H9 (cell line): ENCODE results near the gene DPY30. TPM values are rescaled to one million over a fixed set of nuclear protein-coding genes. Genes with fewer than 3 reads are reported as not detected.

Source experiments
- DNase-seq: peaks from one replicate; pipeline ENCODE4 v3.0.0-alpha.2; 2017
- H2AFZ ChIP-seq: one replicate; pipeline ENCODE4 v1.6.1; 2013; ENCODE audit warnings: mild to moderate bottlenecking, low read length, control low read depth, moderate library complexity
- H2AK5ac ChIP-seq: 2 replicates; pipeline ENCODE4 v1.6.1; 2013; ENCODE audit warnings: low read length, control low read depth, mixed read lengths; ENCODE audit not compliant: insufficient read length
- H2BK120ac ChIP-seq: one replicate; pipeline ENCODE4 v1.6.1; 2013; ENCODE audit warnings: low read depth, mild to moderate bottlenecking, low read length, control low read depth, inconsistent platforms; ENCODE audit not compliant: poor library complexity, severe bottlenecking
- H2BK12ac ChIP-seq: 2 replicates; pipeline ENCODE4 v1.6.1; 2013; ENCODE audit warnings: low read length, control low read depth, mixed read lengths, low read depth; ENCODE audit not compliant: insufficient read length
- H2BK15ac ChIP-seq: 2 replicates; pipeline ENCODE4 v1.6.1; 2013; ENCODE audit warnings: low read depth, low read length, control low read depth
- H2BK20ac ChIP-seq: one replicate; pipeline ENCODE4 v1.6.1; 2013; ENCODE audit warnings: low read depth, mild to moderate bottlenecking, low read length, control low read depth, inconsistent platforms; ENCODE audit not compliant: poor library complexity, severe bottlenecking
- H2BK5ac ChIP-seq: 2 replicates; pipeline ENCODE4 v1.6.1; 2013; ENCODE audit warnings: low read length, control low read depth, mixed read lengths; ENCODE audit not compliant: insufficient read length
- H3K14ac ChIP-seq: 2 replicates; pipeline ENCODE4 v1.6.1; 2013; ENCODE audit warnings: low read length, control low read depth; ENCODE audit not compliant: insufficient read depth
- H3K18ac ChIP-seq: 2 replicates; pipeline ENCODE4 v1.6.1; 2013; ENCODE audit warnings: low read depth, mild to moderate bottlenecking, mixed read lengths, low read length, control low read depth; ENCODE audit not compliant: insufficient read length
- H3K23ac ChIP-seq: 2 replicates; pipeline ENCODE4 v1.6.1; 2013; ENCODE audit warnings: low read length, control low read depth, mixed read lengths, low read depth; ENCODE audit not compliant: insufficient read length
- H3K23me2 ChIP-seq: 2 replicates; pipeline ENCODE4 v1.6.1; 2013; ENCODE audit warnings: low read depth, mild to moderate bottlenecking, mixed read lengths, low read length, control low read depth; ENCODE audit not compliant: insufficient read length, poor library complexity, severe bottlenecking
- H3K27ac ChIP-seq: 2 replicates; pipeline ENCODE4 v1.5.1; 2013; ENCODE audit warnings: low read length, control low read depth, mixed read lengths, low read depth; ENCODE audit not compliant: insufficient read length
- H3K27me3 ChIP-seq: 2 replicates; pipeline ENCODE4 v1.6.1; 2013; ENCODE audit warnings: low read length, control low read depth, inconsistent platforms; ENCODE audit not compliant: insufficient read depth
- H3K4ac ChIP-seq: 2 replicates; pipeline ENCODE4 v1.6.1; 2013; ENCODE audit warnings: low read depth, mild to moderate bottlenecking, control low read depth, inconsistent platforms, low read length, moderate library complexity
- H3K4me1 ChIP-seq: 2 replicates; pipeline ENCODE4 v1.6.1; 2013; ENCODE audit warnings: low read length, control low read depth, inconsistent platforms; ENCODE audit not compliant: insufficient read depth
- H3K4me2 ChIP-seq: 2 replicates; pipeline ENCODE4 v1.6.1; 2013; ENCODE audit warnings: low read length, control low read depth, mixed read lengths; ENCODE audit not compliant: insufficient read length, insufficient read depth
- H3K56ac ChIP-seq: 2 replicates; pipeline ENCODE4 v1.6.1; 2013; ENCODE audit warnings: low read depth, mild to moderate bottlenecking, mixed read lengths, low read length, control low read depth; ENCODE audit not compliant: insufficient read length
- H3K79me1 ChIP-seq: 2 replicates; pipeline ENCODE4 v1.6.1; 2013; ENCODE audit warnings: low read depth, mild to moderate bottlenecking, moderate library complexity, low read length, control low read depth, inconsistent platforms; ENCODE audit not compliant: insufficient read depth, poor library complexity, severe bottlenecking
- H3K79me2 ChIP-seq: 2 replicates; pipeline ENCODE4 v1.6.1; 2013; ENCODE audit warnings: low read length, control low read depth, inconsistent platforms; ENCODE audit not compliant: insufficient read depth
- H3K9ac ChIP-seq: 2 replicates; pipeline ENCODE4 v1.6.1; 2013; ENCODE audit warnings: low read length, control low read depth, mixed read lengths; ENCODE audit not compliant: insufficient read length; ENCODE audit errors: extremely low read depth
- H3K9me3 ChIP-seq: one replicate; pipeline ENCODE4 v1.6.1; 2013; ENCODE audit warnings: low read depth, low read length, inconsistent platforms; ENCODE audit not compliant: control insufficient read depth
- H3T11ph ChIP-seq: one replicate; pipeline ENCODE4 v1.6.1; 2013; ENCODE audit warnings: mild to moderate bottlenecking, low read length, control low read depth, inconsistent platforms
- H4K20me1 ChIP-seq: one replicate; pipeline ENCODE4 v1.6.1; 2013; ENCODE audit not compliant: control insufficient read depth, insufficient read length, insufficient read depth
- H4K5ac ChIP-seq: 2 replicates; pipeline ENCODE4 v1.6.1; 2013; ENCODE audit warnings: low read depth, mild to moderate bottlenecking, mixed read lengths, low read length, control low read depth; ENCODE audit not compliant: insufficient read length
- H4K8ac ChIP-seq: replicated peaks from 2 replicates; pipeline ENCODE4 v1.6.1; 2013; ENCODE audit warnings: low read length, control low read depth, mixed read lengths, low read depth; ENCODE audit not compliant: insufficient read length
- H4K91ac ChIP-seq: 2 replicates; pipeline ENCODE4 v1.6.1; 2013; ENCODE audit warnings: low read depth, mild to moderate bottlenecking, moderate library complexity, mixed read lengths, low read length, control low read depth; ENCODE audit not compliant: insufficient read length
- H3K27ac Mint-ChIP-seq, 3 experiments: 2 replicates in 2 of 3; 3 replicates in 1 of 3; pipeline ENCODE4 v1.8.0; 2020 to 2021; ENCODE audit warnings: mixed read lengths in 3 of 3, mild to moderate bottlenecking in 1 of 3, moderate library complexity in 1 of 3
- H3K27me3 Mint-ChIP-seq: 2 replicates; pipeline ENCODE4 v1.8.0; 2021; ENCODE audit warnings: low read depth, mild to moderate bottlenecking, moderate library complexity, mixed read lengths
- H3K36me3 Mint-ChIP-seq, 3 experiments: 2 replicates in 2 of 3; 3 replicates in 1 of 3; pipeline ENCODE4 v1.8.0; 2020 to 2021; ENCODE audit warnings: low read depth in 3 of 3, mixed read lengths in 3 of 3; ENCODE audit not compliant: insufficient read depth in 1 of 3
- H3K4me1 Mint-ChIP-seq, 2 experiments: 2 replicates each; pipeline ENCODE4 v1.8.0; 2020; ENCODE audit warnings: mixed read lengths in 2 of 2
- H3K4me3 Mint-ChIP-seq, 2 experiments: 2 replicates in 1 of 2; 3 replicates in 1 of 2; pipeline ENCODE4 v1.8.0; 2020 to 2021; ENCODE audit warnings: mild to moderate bottlenecking in 2 of 2, mixed read lengths in 2 of 2, moderate library complexity in 1 of 2
- H3K9me3 Mint-ChIP-seq, 2 experiments: 2 replicates in 1 of 2; 3 replicates in 1 of 2; pipeline ENCODE4 v1.8.0; 2020; ENCODE audit warnings: mild to moderate bottlenecking in 2 of 2, mixed read lengths in 2 of 2, moderate library complexity in 1 of 2
- WGBS: extraction: QIAGEN DNeasy Blood & Tissue Kit; methylation state at CpG from one replicate; pipeline ENCODE4 v1.1.7; 2013; ENCODE audit warnings: missing lambda C conversion rate, low lambda C conversion rate, mixed read lengths; ENCODE audit not compliant: insufficient read length; ENCODE audit errors: extremely low coverage; 5-methylcytosine and 5-hydroxymethylcytosine counted together
- total RNA-seq: library from RNA; stranded (reverse); gene quantifications from 2 replicates; pipeline ENCODE4 v1.2.1, GENCODE V29; 2021
- TF ChIP-seq, protein P1 (sequence below): fragments of 200-600 bp; sonication (generic); conservative IDR thresholded peaks from 3 replicates; pipeline ENCODE4 v1.8.0; 2021; ENCODE audit warnings: antibody characterized with exemption, mild to moderate bottlenecking

DPY30 gene
- total RNA-seq, 1 experiment from 2014 or later, result 148 TPM

DNA sequence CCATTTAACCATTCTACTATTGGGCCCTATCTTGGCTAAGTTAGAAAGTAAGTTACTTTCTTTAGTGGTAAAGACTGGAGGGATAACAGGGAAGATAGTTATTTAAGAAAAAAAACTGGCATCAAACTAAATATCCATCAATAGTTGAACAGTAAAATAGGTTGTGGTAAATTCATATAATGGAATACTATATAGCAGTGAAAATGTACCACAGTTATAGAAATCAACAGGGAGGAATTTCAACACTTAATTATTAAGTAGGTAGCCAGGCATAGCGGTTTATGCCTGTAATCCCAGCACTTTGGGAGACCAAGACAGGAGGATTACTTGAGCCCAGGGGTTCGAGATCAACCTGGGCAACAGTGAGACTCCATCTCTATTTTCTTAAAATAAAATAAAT lies 20.7 kb upstream of the DPY30 start:
- Mint-ChIP-seq H3K4me1 (peaks cover 11 to 13% of the 10 kb centered on the region in 2 experiments), H3K4me3 (no peak overlapping the region), H3K27me3 (no peaks in the 10 kb centered on the region), H3K9me3 (no peaks in the 10 kb centered on the region), H3K36me3 (no peaks in the 10 kb centered on the region), H3K27ac (no peak overlapping the region)
- Histone ChIP-seq H3K4ac (no peak overlapping the region), H2BK5ac (no peak overlapping the region), H3K9ac (no peak overlapping the region), H3K23ac (no peak overlapping the region), H3K4me1 (no peaks in the 10 kb centered on the region), H3K27ac (no peak overlapping the region), H4K5ac (no peak overlapping the region), H4K8ac (no peak overlapping the region), H3K79me2 (no peaks in the 10 kb centered on the region), H4K91ac (no peak overlapping the region), H2BK12ac (no peak overlapping the region), H2BK120ac (no peak overlapping the region), H2BK15ac (no peak overlapping the region), H3K27me3 (no peaks in the 10 kb centered on the region), H2BK20ac (no peak overlapping the region), H3K4me2 (no peak overlapping the region), H2AK5ac (no peak overlapping the region), H3T11ph (no peak overlapping the region), H3K9me3 (no peaks in the 10 kb centered on the region), H4K20me1 (no peaks in the 10 kb centered on the region), H3K23me2 (peaks cover 3% of the 10 kb centered on the region), H3K14ac (no peak overlapping the region), H2AFZ (no peak overlapping the region), H3K79me1 (no peaks in the 10 kb centered on the region), H3K56ac (no peak overlapping the region), H3K18ac (no peak overlapping the region)
- TF ChIP-seq, protein P1, sequence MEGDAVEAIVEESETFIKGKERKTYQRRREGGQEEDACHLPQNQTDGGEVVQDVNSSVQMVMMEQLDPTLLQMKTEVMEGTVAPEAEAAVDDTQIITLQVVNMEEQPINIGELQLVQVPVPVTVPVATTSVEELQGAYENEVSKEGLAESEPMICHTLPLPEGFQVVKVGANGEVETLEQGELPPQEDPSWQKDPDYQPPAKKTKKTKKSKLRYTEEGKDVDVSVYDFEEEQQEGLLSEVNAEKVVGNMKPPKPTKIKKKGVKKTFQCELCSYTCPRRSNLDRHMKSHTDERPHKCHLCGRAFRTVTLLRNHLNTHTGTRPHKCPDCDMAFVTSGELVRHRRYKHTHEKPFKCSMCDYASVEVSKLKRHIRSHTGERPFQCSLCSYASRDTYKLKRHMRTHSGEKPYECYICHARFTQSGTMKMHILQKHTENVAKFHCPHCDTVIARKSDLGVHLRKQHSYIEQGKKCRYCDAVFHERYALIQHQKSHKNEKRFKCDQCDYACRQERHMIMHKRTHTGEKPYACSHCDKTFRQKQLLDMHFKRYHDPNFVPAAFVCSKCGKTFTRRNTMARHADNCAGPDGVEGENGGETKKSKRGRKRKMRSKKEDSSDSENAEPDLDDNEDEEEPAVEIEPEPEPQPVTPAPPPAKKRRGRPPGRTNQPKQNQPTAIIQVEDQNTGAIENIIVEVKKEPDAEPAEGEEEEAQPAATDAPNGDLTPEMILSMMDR, result no peak
- no peak for DNase-seq
- whole genome bisulfite sequencing, result no CpG with 5 or more reads among the region's 2 CpGs
